ENCODE measurements around the gene TLR9.
A peak's percentile ranks its signal among the peaks of the same experiment; 100 is the strongest.

DNA sequence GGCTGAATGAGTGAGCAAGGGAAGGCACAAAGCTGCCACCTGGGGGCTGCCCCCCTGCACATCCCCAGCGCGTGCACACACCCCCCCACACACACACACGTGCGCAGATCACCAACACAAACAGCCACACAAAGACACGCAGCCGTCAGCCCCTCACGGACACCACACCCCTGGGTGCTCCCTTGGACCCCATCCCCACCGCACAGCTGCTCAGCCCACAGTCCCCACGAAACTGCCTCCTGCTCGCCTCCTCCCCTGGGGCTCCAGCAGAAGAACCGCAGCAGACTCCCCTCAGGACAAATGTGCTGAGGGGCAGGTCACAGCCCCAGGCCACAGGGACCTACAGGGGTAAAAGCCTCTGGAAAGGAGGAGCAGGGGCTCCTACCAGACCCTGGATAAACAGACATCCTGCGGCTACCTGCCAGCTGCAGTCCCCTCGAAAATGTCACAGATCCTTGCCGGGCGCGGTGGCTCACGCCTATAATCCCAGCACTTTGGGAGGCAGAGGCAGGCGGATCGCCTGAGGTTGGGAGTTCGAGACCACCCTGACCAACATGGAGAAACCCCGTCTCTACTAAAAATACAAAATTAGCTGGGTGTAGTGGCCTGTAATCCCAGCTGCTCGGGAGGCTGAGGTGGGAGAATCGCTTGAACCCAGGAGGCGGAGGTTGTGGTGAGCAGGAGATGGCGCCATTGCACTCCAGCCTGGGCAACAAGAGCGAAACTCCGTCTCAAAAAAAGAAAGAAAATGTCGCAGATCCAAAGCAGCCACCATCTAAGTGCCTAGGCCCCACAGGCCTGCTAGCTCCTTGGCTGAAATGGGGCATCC is 7.0 kb upstream of the TLR9 start:
- TF ChIP-seq, protein P1, sequence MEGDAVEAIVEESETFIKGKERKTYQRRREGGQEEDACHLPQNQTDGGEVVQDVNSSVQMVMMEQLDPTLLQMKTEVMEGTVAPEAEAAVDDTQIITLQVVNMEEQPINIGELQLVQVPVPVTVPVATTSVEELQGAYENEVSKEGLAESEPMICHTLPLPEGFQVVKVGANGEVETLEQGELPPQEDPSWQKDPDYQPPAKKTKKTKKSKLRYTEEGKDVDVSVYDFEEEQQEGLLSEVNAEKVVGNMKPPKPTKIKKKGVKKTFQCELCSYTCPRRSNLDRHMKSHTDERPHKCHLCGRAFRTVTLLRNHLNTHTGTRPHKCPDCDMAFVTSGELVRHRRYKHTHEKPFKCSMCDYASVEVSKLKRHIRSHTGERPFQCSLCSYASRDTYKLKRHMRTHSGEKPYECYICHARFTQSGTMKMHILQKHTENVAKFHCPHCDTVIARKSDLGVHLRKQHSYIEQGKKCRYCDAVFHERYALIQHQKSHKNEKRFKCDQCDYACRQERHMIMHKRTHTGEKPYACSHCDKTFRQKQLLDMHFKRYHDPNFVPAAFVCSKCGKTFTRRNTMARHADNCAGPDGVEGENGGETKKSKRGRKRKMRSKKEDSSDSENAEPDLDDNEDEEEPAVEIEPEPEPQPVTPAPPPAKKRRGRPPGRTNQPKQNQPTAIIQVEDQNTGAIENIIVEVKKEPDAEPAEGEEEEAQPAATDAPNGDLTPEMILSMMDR (conservative IDR thresholded peaks at IDR 0.05; ENCODE audit: low read depth, low read length), result peak; percentile 33; the same call in 1 of the 2 replicates
- TF ChIP-seq EZH2 (IDR thresholded peaks at IDR 0.05; ENCODE audit: low read length, unreplicated experiment), result no peak
